ENCODE measurements around the gene CEP250. TPM values are rescaled to one million over a fixed set of nuclear protein-coding genes. Genes with fewer than 3 reads are reported as not detected.

Gene CEP250
- total RNA-seq, 1 donor, result 23.5 TPM

- Histone ChIP-seq H3K9me3 (ENCODE audit: low read depth, low read length) (no peaks in the 10 kb centered on the region), H3K4me3 (ENCODE audit: insufficient read depth, low read length) (no peak overlapping the region), H3K79me2 (ENCODE audit: insufficient read depth, low read length) (no peaks in the 10 kb centered on the region), H4K20me1 (ENCODE audit: insufficient read depth, low read length) (no peaks in the 10 kb centered on the region), H3K27me3 (ENCODE audit: insufficient read depth, low read length) (no peaks in the 10 kb centered on the region), H3K36me3 (ENCODE audit: insufficient read depth, low read length) (peaks cover 78% of the 10 kb centered on the region), H2AFZ (ENCODE audit: low read length) (no peak overlapping the region), H3K27ac (ENCODE audit: low read depth, low read length) (no peak overlapping the region), H3K4me1 (ENCODE audit: insufficient read depth, low read length) (no peaks in the 10 kb centered on the region), H3K4me2 (ENCODE audit: insufficient read depth, low read length) (no peak overlapping the region)
- no peak for DNase-seq (ENCODE audit: insufficient read length, low spot score, missing footprints)
- no peak for TF ChIP-seq CTCF (IDR thresholded peaks at IDR 0.05; ENCODE audit: extremely low read depth, low read depth, low read length)
These were observed 37.0 kb downstream of the CEP250 start for GRCh38 chr20:35492352-35492751.

- Histone ChIP-seq H4K20me1 (ENCODE audit: insufficient read depth, low read length) (no peaks in the 10 kb centered on the region), H3K4me2 (ENCODE audit: insufficient read depth, low read length) (no peak overlapping the region), H3K27ac (ENCODE audit: low read depth, low read length) (no peak overlapping the region), H3K36me3 (ENCODE audit: insufficient read depth, low read length) (peaks cover 79% of the 10 kb centered on the region), H3K9me3 (ENCODE audit: low read depth, low read length) (no peaks in the 10 kb centered on the region), H3K4me3 (ENCODE audit: insufficient read depth, low read length) (no peak overlapping the region), H3K27me3 (ENCODE audit: insufficient read depth, low read length) (no peaks in the 10 kb centered on the region), H3K79me2 (ENCODE audit: insufficient read depth, low read length) (no peaks in the 10 kb centered on the region), H2AFZ (ENCODE audit: low read length) (no peak overlapping the region), H3K4me1 (ENCODE audit: insufficient read depth, low read length) (no peaks in the 10 kb centered on the region)
- DNase-seq (ENCODE audit: insufficient read length, low spot score, missing footprints), result no peak
- no peak for TF ChIP-seq CTCF (IDR thresholded peaks at IDR 0.05; ENCODE audit: extremely low read depth, low read depth, low read length)
These were observed 41.1 kb downstream of the CEP250 start for GRCh38 chr20:35496481-35496880.

- Histone ChIP-seq H3K9me3 (ENCODE audit: low read depth, low read length) (no peaks in the 10 kb centered on the region), H3K27ac (ENCODE audit: low read depth, low read length) (no peak overlapping the region), H3K27me3 (ENCODE audit: insufficient read depth, low read length) (no peaks in the 10 kb centered on the region), H4K20me1 (ENCODE audit: insufficient read depth, low read length) (no peaks in the 10 kb centered on the region), H3K79me2 (ENCODE audit: insufficient read depth, low read length) (no peaks in the 10 kb centered on the region), H3K4me1 (ENCODE audit: insufficient read depth, low read length) (no peaks in the 10 kb centered on the region), H3K36me3 (ENCODE audit: insufficient read depth, low read length) (peaks cover 79% of the 10 kb centered on the region), H3K4me2 (ENCODE audit: insufficient read depth, low read length) (no peak overlapping the region), H2AFZ (ENCODE audit: low read length) (no peak overlapping the region), H3K4me3 (ENCODE audit: insufficient read depth, low read length) (no peak overlapping the region)
- no peak for DNase-seq (ENCODE audit: insufficient read length, low spot score, missing footprints)
- TF ChIP-seq CTCF (IDR thresholded peaks at IDR 0.05; ENCODE audit: extremely low read depth, low read depth, low read length), result no peak
These were observed 41.9 kb downstream of the CEP250 start for GRCh38 chr20:35497320-35497719.

- Histone ChIP-seq H3K27ac (ENCODE audit: low read depth, low read length) (no peak overlapping the region), H3K4me3 (ENCODE audit: insufficient read depth, low read length) (no peak overlapping the region), H3K9me3 (ENCODE audit: low read depth, low read length) (no peaks in the 10 kb centered on the region), H3K79me2 (ENCODE audit: insufficient read depth, low read length) (no peaks in the 10 kb centered on the region), H2AFZ (ENCODE audit: low read length) (no peak overlapping the region), H3K27me3 (ENCODE audit: insufficient read depth, low read length) (no peaks in the 10 kb centered on the region), H3K36me3 (ENCODE audit: insufficient read depth, low read length) (peaks cover 81% of the 10 kb centered on the region), H3K4me1 (ENCODE audit: insufficient read depth, low read length) (no peaks in the 10 kb centered on the region), H3K4me2 (ENCODE audit: insufficient read depth, low read length) (no peak overlapping the region), H4K20me1 (ENCODE audit: insufficient read depth, low read length) (no peaks in the 10 kb centered on the region)
- no peak for DNase-seq (ENCODE audit: insufficient read length, low spot score, missing footprints)
- TF ChIP-seq CTCF (IDR thresholded peaks at IDR 0.05; ENCODE audit: extremely low read depth, low read depth, low read length), result no peak
These were observed 42.4 kb downstream of the CEP250 start for GRCh38 chr20:35497780-35498189.
